IPS DF 4.7 (cell line): Measurements from ENCODE around the gene TFG.

Experiments used
- DNase-seq: peaks from one replicate; pipeline ENCODE4 v3.0.0-alpha.2; 2013; ENCODE audit warnings: low spot score; ENCODE audit errors: extremely low read depth

The TFG gene

DNA sequence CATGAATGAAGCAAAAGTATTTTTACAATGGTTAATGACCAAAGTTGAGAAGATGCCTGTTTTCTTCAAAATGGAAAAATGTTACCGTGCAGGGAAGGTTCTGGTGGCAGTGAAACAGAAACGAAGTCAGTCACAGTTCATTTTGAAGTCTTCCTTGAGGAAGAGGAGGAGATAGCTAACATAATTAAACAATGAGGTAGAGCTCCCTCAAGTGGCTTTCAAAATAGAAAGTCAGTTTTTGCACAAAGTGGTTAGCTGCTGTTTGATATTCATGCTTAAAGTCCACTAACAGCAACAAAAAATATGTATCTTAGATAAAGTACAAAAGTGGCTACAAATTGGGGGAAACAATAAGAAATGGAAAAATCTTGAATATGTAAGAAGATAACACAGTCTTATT, 87.3 kb downstream of the TFG start:
- no peak for DNase-seq

DNA sequence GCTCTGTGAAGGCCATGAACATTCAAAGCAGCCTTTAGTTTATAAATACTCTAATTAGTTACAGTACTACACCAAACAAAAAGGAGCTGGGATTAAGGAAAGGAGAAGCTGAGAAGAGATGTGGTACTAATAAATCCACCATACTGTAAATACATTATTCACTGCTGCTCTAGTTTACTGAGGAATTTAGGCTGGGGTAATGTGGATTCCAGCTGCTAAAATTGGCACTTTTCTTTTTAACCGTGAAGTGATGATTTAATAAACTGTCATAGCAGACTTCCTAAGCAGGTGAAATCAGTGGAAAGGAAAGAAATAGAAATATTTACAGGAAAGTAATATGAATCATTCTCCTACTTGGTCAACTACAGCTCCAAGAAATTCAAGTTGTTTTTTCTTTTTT, 88.7 kb downstream of the TFG start:
- no peak for DNase-seq
